PFSK-1 (cell line): ENCODE data around the gene MDM1.

ENCODE experiments used
- FOXP2 ChIP-seq: optimal IDR thresholded peaks from 2 replicates; pipeline ENCODE3; 2011; ENCODE audit warnings: borderline replicate concordance, control low read depth, inconsistent platforms; ENCODE audit not compliant: insufficient read depth; ENCODE audit errors: extremely low read length, extremely low read depth
- POLR2AphosphoS5 ChIP-seq: IDR thresholded peaks from 2 replicates; pipeline ENCODE4 v1.6.1; 2012; ENCODE audit warnings: low read depth, mild to moderate bottlenecking, control low read depth, low read length, moderate library complexity
- REST ChIP-seq, 2 experiments: IDR thresholded peaks; 2 replicates each; pipeline versions ENCODE4 v1.6.1 to v1.8.0; 2011 to 2012; ENCODE audit warnings: low read depth in 2 of 2, low read length in 2 of 2, control low read depth in 1 of 2, inconsistent platforms in 1 of 2, mild to moderate bottlenecking in 1 of 2, moderate library complexity in 1 of 2; ENCODE audit not compliant: insufficient read depth in 1 of 2
- SIN3A ChIP-seq: IDR thresholded peaks from 2 replicates; pipeline ENCODE4 v1.6.1; 2012; ENCODE audit warnings: mild to moderate bottlenecking, low read length, moderate library complexity, borderline replicate concordance; ENCODE audit not compliant: insufficient read depth
- TAF1 ChIP-seq: IDR thresholded peaks from 2 replicates; pipeline ENCODE4 v1.6.1; 2012; ENCODE audit warnings: low read length, control low read depth, borderline replicate concordance; ENCODE audit not compliant: insufficient read depth

MDM1 gene

DNA sequence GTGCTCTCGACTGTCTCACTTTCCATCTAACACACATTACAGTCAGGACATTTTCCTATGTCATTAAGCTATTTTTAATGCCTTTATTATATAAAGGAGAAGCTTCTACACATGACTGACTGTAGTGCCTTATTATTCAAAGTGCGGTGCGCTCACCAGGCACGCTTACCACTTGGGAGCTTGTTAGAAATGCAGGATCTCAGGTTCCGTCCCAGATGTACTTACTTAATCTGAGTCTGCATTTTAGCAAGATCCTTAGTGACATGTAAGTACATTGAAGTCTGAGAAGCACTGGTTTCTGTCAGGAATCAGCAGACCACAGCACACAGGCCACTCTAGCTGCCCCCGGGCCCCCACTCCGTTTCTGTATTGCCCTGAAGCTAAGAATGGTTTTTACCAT lies 44.7 kb upstream of the MDM1 start:
- TF ChIP-seq TAF1 (no peak), SIN3A (no peak), REST (IDR thresholded peaks at IDR 0.05; ENCODE audit: insufficient read depth in 1 of 2, low read depth in 2 of 2, low read length in 2 of 2) (no peak), FOXP2 (no peak), POLR2AphosphoS5 (no peak)

- TF ChIP-seq FOXP2 (no peak), SIN3A (no peak), TAF1 (no peak), POLR2AphosphoS5 (no peak), REST (IDR thresholded peaks at IDR 0.05; ENCODE audit: insufficient read depth in 1 of 2, low read depth in 2 of 2, low read length in 2 of 2) (no peak)
These were observed 43.9 kb upstream of the MDM1 start for GRCh38 chr12:68375756-68376695.

DNA sequence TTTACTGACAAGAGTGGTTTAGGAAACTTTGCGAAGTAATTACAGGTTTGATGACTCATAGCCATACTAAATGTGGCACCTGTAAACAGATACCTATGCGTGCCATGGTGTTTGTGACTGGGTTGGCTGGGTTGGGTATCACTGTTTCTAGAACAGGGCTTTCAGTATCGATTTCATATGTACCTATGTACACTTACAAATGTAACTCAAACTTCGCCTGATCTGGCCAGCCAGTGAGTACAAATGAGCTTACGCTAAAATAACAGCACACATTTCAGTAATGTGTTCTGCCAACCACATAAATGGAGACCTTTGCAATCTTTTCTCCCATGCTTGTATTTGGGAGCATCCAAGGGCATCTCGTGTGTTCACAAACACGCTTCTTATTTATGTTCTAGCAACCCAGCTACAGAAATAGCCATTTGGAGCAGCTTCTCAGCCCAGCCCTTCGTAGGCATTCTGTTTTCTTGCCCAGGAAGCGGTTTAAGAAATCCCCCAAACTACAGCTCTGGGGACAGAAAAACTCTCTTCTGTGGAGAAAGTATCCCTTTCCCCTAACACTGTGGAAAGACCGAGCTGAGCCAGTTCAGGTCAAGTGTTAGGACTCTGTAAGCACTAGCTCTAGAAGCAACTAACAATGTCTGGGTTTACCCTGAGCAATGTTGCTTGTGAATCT lies 42.3 kb upstream of the MDM1 start:
- TF ChIP-seq TAF1 (no peak), SIN3A (no peak), FOXP2 (no peak), POLR2AphosphoS5 (no peak), REST (IDR thresholded peaks at IDR 0.05; ENCODE audit: insufficient read depth in 1 of 2, low read depth in 2 of 2, low read length in 2 of 2) (no peak)

DNA sequence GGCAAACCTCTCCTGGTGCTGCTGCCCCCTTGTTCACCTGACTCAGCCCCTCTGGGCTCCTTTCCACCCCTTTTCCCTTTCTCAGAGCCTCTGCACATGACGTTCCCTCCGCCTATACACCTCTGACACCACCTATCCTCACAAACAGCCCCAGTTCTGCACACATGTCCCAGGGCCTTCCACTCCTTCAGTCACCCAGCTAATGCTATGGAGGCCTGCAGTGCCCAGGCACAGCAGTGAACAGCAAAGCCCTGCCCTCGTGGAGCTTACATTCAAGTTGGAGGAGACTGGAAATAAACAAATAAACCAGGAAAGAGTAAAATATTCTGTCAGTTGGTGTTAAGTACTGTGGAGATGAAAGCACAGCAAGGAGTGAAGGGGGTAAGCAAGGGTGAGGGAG lies 38.5 kb upstream of the MDM1 start:
- no peak for TF ChIP-seq REST (IDR thresholded peaks at IDR 0.05; ENCODE audit: insufficient read depth in 1 of 2, low read depth in 2 of 2, low read length in 2 of 2)
- TF ChIP-seq POLR2AphosphoS5 = no peak
- no peak for TF ChIP-seq SIN3A
- TF ChIP-seq TAF1 = no peak
- TF ChIP-seq FOXP2 = no peak
